Activated CD4-positive, CD25-positive, alpha-beta regulatory T cell (primary cell): ENCODE results near the gene TOM1L1.

ENCODE experiments used
- DNase-seq, 4 experiments: peaks; one replicate each; lab custom pipeline; 2025; lab: John Stamatoyannopoulos, UW

TOM1L1 gene

GRCh38 chr17:54992797-54993639, 92.4 kb downstream of the TOM1L1 start:
- DNase-seq = no peak

- no peak for DNase-seq
Measured at GRCh38 chr17:54996441-54996840, 95.8 kb downstream of the TOM1L1 start.

GRCh38 chr17:55002458-55002857, 101.8 kb downstream of the TOM1L1 start:
- no peak for DNase-seq

DNA sequence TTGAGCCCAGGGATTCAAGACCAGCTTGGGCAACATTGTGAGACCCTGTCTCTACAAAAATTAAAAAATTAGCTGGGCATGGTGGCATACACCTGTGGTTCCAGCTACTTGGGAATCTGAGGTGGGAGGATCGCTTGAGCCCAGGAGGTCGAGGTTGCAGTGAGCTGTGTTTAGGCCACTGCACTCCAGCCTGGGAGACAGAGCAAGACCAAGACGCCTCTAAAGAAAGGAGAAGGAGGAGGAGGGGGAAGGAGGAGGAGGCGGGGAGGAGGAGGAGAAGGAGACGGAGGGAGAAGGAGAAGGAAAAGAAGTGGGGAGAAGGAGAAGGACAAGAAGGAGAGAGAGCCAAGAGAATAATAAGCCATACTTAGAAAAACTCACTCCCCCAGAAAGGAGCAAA, 103.8 kb downstream of the TOM1L1 start:
- no peak for DNase-seq

GRCh38 chr17:55005520-55005919, 104.9 kb downstream of the TOM1L1 start:
- no peak for DNase-seq
